ENCODE data around the gene ENSA. TPM values are rescaled to one million over a fixed set of nuclear protein-coding genes. Genes with fewer than 3 reads are reported as not detected.

The ENSA gene
- 58.8 and 76.6 TPM in 2 replicates for total RNA-seq

DNA sequence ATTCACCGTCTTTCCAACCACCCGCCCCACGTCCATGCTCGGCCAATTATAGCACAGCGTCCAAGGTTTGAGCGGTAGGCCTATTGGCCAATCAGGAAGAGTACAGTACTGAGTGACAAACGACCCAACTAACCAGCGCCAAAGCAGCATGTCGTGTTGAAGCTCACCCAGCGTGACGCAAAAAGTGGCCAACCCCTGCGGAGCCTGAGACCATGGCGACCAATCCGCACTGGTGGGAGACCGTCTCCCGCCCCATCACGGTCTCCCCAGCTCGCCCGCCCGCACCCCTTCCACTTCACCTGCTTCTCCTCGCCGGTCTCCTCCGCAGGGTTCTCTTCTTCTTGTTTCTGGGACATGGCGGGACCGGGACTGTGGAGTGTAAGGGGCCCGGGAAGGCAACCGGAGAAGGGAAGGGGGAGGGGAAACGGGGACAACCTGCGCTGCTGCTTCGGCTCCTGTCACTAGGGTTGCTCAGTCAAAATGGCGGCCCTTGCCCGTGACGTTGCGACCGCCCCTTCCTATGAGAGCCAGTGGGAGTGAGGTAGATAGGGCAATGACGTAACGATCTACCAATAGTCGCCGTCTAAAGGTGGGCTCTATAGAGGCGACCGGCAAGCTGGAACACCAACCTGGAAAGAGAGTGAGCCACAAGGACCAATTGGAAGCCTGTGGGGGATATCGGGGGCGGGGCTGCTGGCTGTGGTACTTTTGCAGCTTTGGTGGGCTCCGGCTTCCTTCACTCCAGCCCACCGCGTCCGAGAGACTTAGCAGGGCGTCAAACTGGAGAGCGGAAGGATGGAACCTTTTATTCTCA is at the start of gene ENSA:
TSS of gene ENSA (minus strand) at position 498 of the 814 bp plus-strand sequence. CDS start at position 356, 142 bp downstream.

GRCh38 chr1:150579110-150579944 is 50.1 kb downstream of the ENSA start, which contains the start of gene MCL1:
TSS of gene MCL1 (minus strand) at chr1:150579610. CDS start at chr1:150579530, 80 bp downstream.

Other genes starting within 250 kb of the ENSA start
- 24.6 and 46.8 TPM in 2 replicates for gene TARS2, start 142.2 kb downstream of the ENSA start, total RNA-seq
- 5.1 and 7.0 TPM in 2 replicates for gene ECM1, start 121.5 kb downstream of the ENSA start, total RNA-seq
- gene FALEC, start 113.9 kb downstream of the ENSA start, total RNA-seq = 0.34 TPM in 1 of 2 replicates, not detected in the other
- gene ADAMTSL4, start 80.2 kb downstream of the ENSA start, total RNA-seq = 1.7 and 2.8 TPM in 2 replicates
- 365 and 420 TPM in 2 replicates for gene MCL1, start 50.0 kb downstream of the ENSA start, total RNA-seq
- 15.9 and 16.7 TPM in 2 replicates for gene GOLPH3L, start 67.5 kb upstream of the ENSA start, total RNA-seq
- 0.50 and 3.8 TPM in 2 replicates for gene HORMAD1, start 91.3 kb upstream of the ENSA start, total RNA-seq
- 2.1 and 12.4 TPM in 2 replicates for gene CTSS, start 136.2 kb upstream of the ENSA start, total RNA-seq
- gene CTSK, start 178.6 kb upstream of the ENSA start, total RNA-seq = 1.4 and 3.6 TPM in 2 replicates
- gene ARNT, start 247.0 kb upstream of the ENSA start, total RNA-seq = 20.5 and 30.6 TPM in 2 replicates

Data from nasal cavity respiratory epithelium epithelial cell of viscerocranial mucosa (primary cell).